Urinary bladder (tissue), 4 donors: ENCODE data around the gene UGT2B17. TPM values are rescaled to one million over a fixed set of nuclear protein-coding genes. Genes with fewer than 3 reads are reported as not detected.
"Not testable (repeated sequence)": the region's sequence is repeated elsewhere in the genome, so short reads cannot be mapped to it uniquely, and the experiment has no call there.

ENCODE experiments used
- DNase-seq: peaks from one replicate; pipeline ENCODE4 v3.0.0-alpha.2; 2015; ENCODE audit errors: extremely low spot score
- H3K27ac ChIP-seq: one replicate; pipeline ENCODE4 v1.5.1; 2013; ENCODE audit warnings: low read depth, mild to moderate bottlenecking, moderate library complexity
- H3K36me3 ChIP-seq: one replicate; pipeline ENCODE4 v1.6.1; 2013; ENCODE audit warnings: mild to moderate bottlenecking, moderate library complexity; ENCODE audit not compliant: insufficient read depth
- H3K4me1 ChIP-seq: one replicate; pipeline ENCODE4 v1.6.1; 2013; ENCODE audit warnings: mild to moderate bottlenecking, moderate library complexity; ENCODE audit not compliant: insufficient read depth
- H3K4me3 ChIP-seq: one replicate; pipeline ENCODE4 v1.5.1; 2013; ENCODE audit warnings: low read depth, low read length
- WGBS: extraction: QIAGEN DNeasy Blood & Tissue Kit; methylation state at CpG from one replicate; pipeline ENCODE4 v1.1.7; 2013; 5-methylcytosine and 5-hydroxymethylcytosine counted together
- polyA plus RNA-seq: library from polyadenylated mRNA; stranded (reverse); fragments of 200-250 nt; gene quantifications from one replicate; pipeline ENCODE4 v1.2.3, GENCODE V29; 2013
- total RNA-seq: library from RNA; depleted of rRNA; stranded (reverse); fragments of >200 nt; gene quantifications from one replicate; pipeline ENCODE4 v1.2.3, GENCODE V29; 2014
- donor health status: healthy with polysubstance abuse.
- donor health status: healthy.

Gene UGT2B17
- total RNA-seq (not detected), polyA plus RNA-seq (not detected)

- H3K4me3 ChIP-seq, result no peak within 1 kb of the TSS
- no peaks in the 10 kb centered on the region for H3K36me3 ChIP-seq
- DNase-seq, result no peak
- WGBS, result 70% methylated on average over 7 of the region's 7 CpGs
- no peak within 1 kb of the TSS for H3K27ac ChIP-seq
- H3K4me1 ChIP-seq, result no peaks in the 10 kb centered on the region
These were observed at the start of gene UGT2B17 for GRCh38 chr4:68576272-68577125. Gene UGT2B17 (minus strand): TSS chr4:68576322. CDS start chr4:68568484, 7,838 bp downstream.

- H3K36me3 ChIP-seq, DNase-seq, H3K4me1 ChIP-seq, H3K4me3 ChIP-seq, H3K27ac ChIP-seq: not testable (repeated sequence)
- WGBS, result 86% methylated on average over 2 of the region's 2 CpGs
These were observed 46.6 kb upstream of the UGT2B17 start for GRCh38 chr4:68622731-68623130.

GRCh38 chr4:68617003-68617698 is 41.0 kb upstream of the UGT2B17 start:
- Histone ChIP-seq H3K36me3 (no peaks in the 10 kb centered on the region), H3K4me1 (no peaks in the 10 kb centered on the region), H3K4me3 (no peak overlapping the region), H3K27ac (no peak overlapping the region)
- DNase-seq, result no peak

GRCh38 chr4:68615699-68616422 is 39.7 kb upstream of the UGT2B17 start:
- no peak overlapping the region for H3K27ac ChIP-seq
- H3K4me1 ChIP-seq, result no peaks in the 10 kb centered on the region
- no peaks in the 10 kb centered on the region for H3K36me3 ChIP-seq
- DNase-seq, result no peak
- H3K4me3 ChIP-seq, result no peak overlapping the region
- WGBS, result 92% methylated on average over 11 of the region's 11 CpGs

- Histone ChIP-seq H3K4me3 (no peak overlapping the region), H3K27ac (no peak overlapping the region), H3K4me1 (no peaks in the 10 kb centered on the region), H3K36me3 (no peaks in the 10 kb centered on the region)
- DNase-seq, result no peak
- 57% methylated on average over 1 of the region's 1 CpG for WGBS
These were observed 37.6 kb upstream of the UGT2B17 start for GRCh38 chr4:68613752-68614151.

- no peak for DNase-seq
- no peaks in the 10 kb centered on the region for H3K36me3 ChIP-seq
- 75% methylated on average over 1 of the region's 1 CpG for WGBS
- H3K27ac ChIP-seq, result no peak overlapping the region
- H3K4me1 ChIP-seq, result no peaks in the 10 kb centered on the region
- H3K4me3 ChIP-seq, result no peak overlapping the region
These were observed 30.1 kb upstream of the UGT2B17 start for GRCh38 chr4:68606240-68606639.

- DNase-seq, result no peak
- no peak overlapping the region for H3K27ac ChIP-seq
- 82% methylated on average over 3 of the region's 3 CpGs for WGBS
- H3K36me3 ChIP-seq, result no peaks in the 10 kb centered on the region
- no peak overlapping the region for H3K4me3 ChIP-seq
- no peaks in the 10 kb centered on the region for H3K4me1 ChIP-seq
These were observed 23.0 kb upstream of the UGT2B17 start for GRCh38 chr4:68599150-68599549.

GRCh38 chr4:68597482-68597881 is 21.4 kb upstream of the UGT2B17 start:
- Histone ChIP-seq H3K4me1 (no peaks in the 10 kb centered on the region), H3K27ac (no peak overlapping the region), H3K4me3 (no peak overlapping the region), H3K36me3 (no peaks in the 10 kb centered on the region)
- DNase-seq, result no peak
- WGBS, result 86% methylated on average over 2 of the region's 2 CpGs

- H3K27ac ChIP-seq, result no peak overlapping the region
- H3K4me1 ChIP-seq, result no peaks in the 10 kb centered on the region
- no peaks in the 10 kb centered on the region for H3K36me3 ChIP-seq
- H3K4me3 ChIP-seq, result no peak overlapping the region
- no peak for DNase-seq
These were observed 18.6 kb upstream of the UGT2B17 start for GRCh38 chr4:68594678-68595077.

- DNase-seq, result no peak
- 82% methylated on average over 4 of the region's 4 CpGs for WGBS
- Histone ChIP-seq H3K4me1 (no peaks in the 10 kb centered on the region), H3K27ac (no peak overlapping the region), H3K4me3 (no peak overlapping the region), H3K36me3 (no peaks in the 10 kb centered on the region)
These were observed 17.0 kb upstream of the UGT2B17 start for GRCh38 chr4:68593112-68593511.

- no peak overlapping the region for H3K4me3 ChIP-seq
- no peaks in the 10 kb centered on the region for H3K36me3 ChIP-seq
- H3K27ac ChIP-seq, result no peak overlapping the region
- no peaks in the 10 kb centered on the region for H3K4me1 ChIP-seq
- WGBS, result 86% methylated on average over 1 of the region's 1 CpG
- DNase-seq, result no peak
These were observed 16.6 kb upstream of the UGT2B17 start for GRCh38 chr4:68592673-68593072.

GRCh38 chr4:68591204-68591603 is 15.1 kb upstream of the UGT2B17 start:
- H3K27ac ChIP-seq, result no peak overlapping the region
- 84% methylated on average over 1 of the region's 1 CpG for WGBS
- no peaks in the 10 kb centered on the region for H3K4me1 ChIP-seq
- no peak overlapping the region for H3K4me3 ChIP-seq
- no peak for DNase-seq
- no peaks in the 10 kb centered on the region for H3K36me3 ChIP-seq

GRCh38 chr4:68589790-68590189 is 13.7 kb upstream of the UGT2B17 start:
- no peak overlapping the region for H3K4me3 ChIP-seq
- H3K27ac ChIP-seq, result no peak overlapping the region
- DNase-seq, result no peak
- H3K4me1 ChIP-seq, result no peaks in the 10 kb centered on the region
- no peaks in the 10 kb centered on the region for H3K36me3 ChIP-seq

GRCh38 chr4:68582339-68582717 is 6.2 kb upstream of the UGT2B17 start:
- 83% methylated on average over 4 of the region's 4 CpGs for WGBS
- H3K27ac ChIP-seq, result no peak overlapping the region
- H3K36me3 ChIP-seq, result no peaks in the 10 kb centered on the region
- no peak overlapping the region for H3K4me3 ChIP-seq
- H3K4me1 ChIP-seq, result no peaks in the 10 kb centered on the region
- no peak for DNase-seq
